Colonic mucosa (tissue), 4 donors: ENCODE results near the gene PRRT4. TPM values are rescaled to one million over a fixed set of nuclear protein-coding genes. Genes with fewer than 3 reads are reported as not detected.
A peak's percentile ranks its signal among the peaks of the same experiment; 100 is the strongest.

Experiments
- DNase-seq: peaks from one replicate; pipeline ENCODE4 v3.0.0-alpha.2; 2020
- H3K27ac ChIP-seq: fragments of 200-600 bp; one replicate; pipeline ENCODE4 v1.8.0; 2021
- H3K27me3 ChIP-seq: fragments of 200-600 bp; one replicate; pipeline ENCODE4 v1.8.0; 2021
- H3K36me3 ChIP-seq: fragments of 200-600 bp; one replicate; pipeline ENCODE4 v1.8.0; 2021
- H3K4me1 ChIP-seq: fragments of 200-600 bp; one replicate; pipeline ENCODE4 v1.8.0; 2021; ENCODE audit warnings: mild to moderate bottlenecking
- H3K4me3 ChIP-seq: fragments of 200-600 bp; one replicate; pipeline ENCODE4 v1.8.0; 2021
- H3K9ac ChIP-seq, 2 donors: one replicate each; pipeline ENCODE4 v1.7.0; 2013; ENCODE audit warnings: control low read depth in 2 of 2, low read depth in 2 of 2, low read length in 2 of 2
- H3K9me3 ChIP-seq: fragments of 200-600 bp; one replicate; pipeline ENCODE4 v1.8.0; 2021
- CTCF ChIP-seq: fragments of 200-600 bp; IDR thresholded peaks from one replicate; pipeline ENCODE4 v1.8.0; 2022; ENCODE audit warnings: antibody characterized with exemption, mild to moderate bottlenecking
- intact Hi-C: fragments of 100-400 bp; cut with DNase I; formaldehyde crosslinking; loops from one replicate; pipeline ENCODE4 v1.14.1; 2022
- total RNA-seq, 2 donors: library from RNA; stranded (reverse); fragmentation: NEBNext Ultra II Directional in 1 of 2; extraction: Animal tissue kit (Norgen Biotek cat#: 25700) in 1 of 2; gene quantifications; one replicate each; pipeline ENCODE4 v1.2.1, GENCODE V29; 2021
- donor health status: healthy.
- donor health status: DM: no; HTN: no; CAD: no.
- donor health status: DM: no; HTN: no; CAD: no.

PRRT4 gene
- total RNA-seq, 2 donors from 2014 or later = 0.24 TPM; not detected in 1

DNA sequence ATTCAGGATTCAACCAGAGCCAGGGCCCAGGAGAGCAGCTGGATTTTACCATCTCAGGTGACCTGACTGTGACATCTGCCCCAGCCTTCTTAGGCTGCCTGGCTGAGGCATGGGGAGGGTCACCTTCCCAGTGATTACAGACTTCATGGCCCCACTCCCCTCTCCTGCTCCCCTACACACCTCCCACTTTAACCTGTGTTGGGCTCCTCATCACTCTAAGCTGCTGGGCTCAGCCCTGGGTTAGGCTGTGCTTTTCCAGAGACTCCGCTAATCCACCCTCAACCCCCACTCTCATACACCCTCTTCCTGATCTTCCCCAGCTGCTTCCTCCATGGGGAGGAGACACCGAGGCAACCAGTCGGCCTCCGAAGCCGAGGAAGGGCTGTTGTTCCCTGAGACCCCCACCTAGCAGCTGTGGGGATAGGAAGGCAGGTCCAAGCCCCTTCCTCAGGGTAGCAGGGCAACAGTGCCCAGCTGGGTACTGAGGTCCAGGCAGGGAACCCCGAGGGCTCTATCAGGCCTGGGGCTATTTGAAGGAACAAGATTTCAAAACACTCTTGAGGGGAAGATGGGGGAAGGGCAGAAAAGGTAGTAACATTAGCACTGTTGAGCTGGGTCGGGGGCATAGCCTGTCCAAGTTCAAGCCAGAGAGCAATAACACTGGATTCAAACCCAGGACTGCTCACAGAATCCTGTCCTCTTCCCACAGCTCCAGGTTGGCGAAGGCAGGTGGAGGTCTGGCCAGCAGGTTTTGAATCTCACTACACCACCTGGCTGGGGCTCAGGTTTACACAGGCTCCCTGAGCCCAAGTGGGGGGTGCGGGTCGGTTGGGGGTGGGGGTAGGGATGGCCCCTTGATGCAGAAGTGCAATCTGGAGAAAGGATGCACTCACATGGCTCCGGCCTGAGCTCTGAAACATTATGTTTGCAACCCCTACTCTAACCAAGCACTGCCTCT is 46.5 kb upstream of the PRRT4 start:
- no peak for TF ChIP-seq CTCF
- Histone ChIP-seq H3K9me3 (no peaks in the 10 kb centered on the region), H3K27ac (peak overlapping the region; percentile 84)

GRCh38 chr7:128407233-128407589 is 45.7 kb upstream of the PRRT4 start:
- no peak for TF ChIP-seq CTCF
- Histone ChIP-seq H3K4me1 (peaks cover 11% of the 10 kb centered on the region), H3K9ac (peak overlapping the region in 1 of 2 donors; percentile 24), H3K36me3 (no peaks in the 10 kb centered on the region), H3K9me3 (no peaks in the 10 kb centered on the region), H3K27me3 (no peaks in the 10 kb centered on the region), H3K4me3 (no peak overlapping the region), H3K27ac (no peak overlapping the region)
- intact Hi-C loops = no loop called here
- no peak for DNase-seq

More for the DNA sequence above, 46.5 kb upstream of the PRRT4 start:
- Histone ChIP-seq H3K36me3 (no peaks in the 10 kb centered on the region), H3K4me3 (peak overlapping the region; percentile 61), H3K9ac (peak overlapping the region in 1 of 2 donors; percentile 24), H3K4me1 (peaks cover 11% of the 10 kb centered on the region), H3K27me3 (no peaks in the 10 kb centered on the region)
- DNase-seq = peak; percentile 30
- intact Hi-C loops = no loop called here

DNA sequence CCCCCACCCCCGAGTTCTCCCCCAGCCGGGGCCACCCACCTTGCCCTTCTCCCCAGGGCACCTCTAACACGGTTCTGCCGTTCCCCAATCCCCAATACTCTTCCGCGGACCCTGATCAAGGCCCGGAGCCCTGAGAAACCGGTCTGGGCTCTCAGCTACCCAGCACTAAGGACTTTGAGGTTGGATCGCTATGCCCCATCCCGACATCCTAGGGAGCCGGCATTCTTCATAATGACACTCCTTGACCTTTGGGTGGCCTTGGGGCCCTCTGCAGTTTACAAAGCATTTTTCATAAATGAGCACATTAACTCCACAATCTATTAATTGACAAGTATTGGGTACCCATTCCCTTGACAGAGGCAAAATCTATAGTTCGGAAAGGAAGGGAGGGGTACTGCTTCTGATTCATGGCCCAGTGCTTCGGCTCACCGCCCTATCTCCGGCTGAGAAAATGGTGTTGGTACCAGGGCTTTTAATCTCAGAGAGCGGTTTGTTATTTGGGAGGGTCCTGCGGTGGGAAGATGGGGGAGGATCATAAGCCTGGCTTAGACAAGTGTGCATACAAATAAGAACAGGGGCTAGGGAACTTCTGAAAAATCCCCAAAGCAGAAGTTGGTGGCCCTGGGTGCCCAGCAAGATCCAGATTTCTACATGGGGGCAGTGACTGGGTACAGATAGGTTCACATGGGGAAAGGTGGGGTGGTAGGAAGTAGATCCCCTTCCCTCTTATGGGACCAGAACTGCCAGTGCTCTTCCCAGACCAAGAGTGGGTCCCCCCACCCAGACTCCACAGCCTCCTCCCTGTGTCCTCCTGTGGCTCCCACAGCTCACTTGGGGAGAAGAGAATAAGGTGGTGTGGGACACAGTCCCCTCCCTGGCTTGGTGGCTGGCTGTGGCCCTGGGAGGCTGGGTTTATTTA is 45.1 kb upstream of the PRRT4 start:
- Histone ChIP-seq H3K9ac (peak overlapping the region; percentile 21 to 24), H3K27me3 (no peaks in the 10 kb centered on the region), H3K27ac (no peak overlapping the region), H3K9me3 (no peaks in the 10 kb centered on the region), H3K4me3 (no peak overlapping the region), H3K4me1 (peaks cover 11% of the 10 kb centered on the region), H3K36me3 (no peaks in the 10 kb centered on the region)
- DNase-seq = peak; percentile 45
- intact Hi-C loops = no loop called here
- no peak for TF ChIP-seq CTCF

DNA sequence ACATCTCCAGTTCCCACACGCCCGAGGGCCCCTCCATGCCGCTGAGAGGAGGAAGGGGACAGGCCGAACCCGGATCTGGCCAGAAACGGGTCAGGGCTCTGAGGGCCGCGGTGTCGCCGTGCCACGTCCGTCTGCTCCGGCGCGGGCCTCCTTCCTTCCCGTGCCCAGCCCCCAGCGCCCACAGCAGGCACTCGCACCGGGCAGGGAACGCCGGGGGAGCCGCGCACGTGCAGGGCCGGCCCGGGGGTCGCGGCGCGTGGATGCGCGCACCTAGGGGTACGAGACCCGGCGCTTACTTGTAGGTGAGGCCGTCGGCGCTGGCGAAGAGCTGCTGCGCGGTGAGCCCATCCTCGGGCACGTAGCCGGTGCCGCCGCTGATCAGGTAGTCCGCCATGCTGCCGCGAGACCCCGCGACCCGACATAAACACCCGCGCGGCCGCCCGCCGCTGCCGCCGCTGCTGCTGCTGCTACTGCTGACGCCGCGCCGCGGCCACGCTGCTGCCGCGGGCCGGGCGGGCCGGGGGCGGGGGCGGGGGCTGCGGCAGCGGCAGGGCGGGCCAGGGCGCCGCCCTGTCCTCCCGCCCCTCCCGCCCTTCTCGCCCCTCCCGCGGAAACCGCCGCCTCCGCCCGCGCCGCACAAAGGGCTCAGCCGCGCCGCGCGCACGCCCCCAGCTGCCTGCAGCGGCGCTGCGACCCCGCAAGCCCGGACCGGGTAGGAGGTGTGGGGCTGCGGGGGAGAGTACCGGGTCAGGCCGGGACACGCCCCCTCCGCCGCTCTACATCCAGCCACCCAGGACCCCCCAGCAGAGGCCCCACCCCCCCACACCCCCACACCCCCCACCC is 44.2 kb upstream of the PRRT4 start:
- H3K27ac ChIP-seq = no peak overlapping the region
- intact Hi-C loops = loop anchor here (2.0 kb wide), 1 partner anchor 51 kb away; no protein-coding TSS in a partner anchor
- H3K9me3 ChIP-seq = no peaks in the 10 kb centered on the region
- H3K4me1 ChIP-seq = peaks cover 11% of the 10 kb centered on the region
- peak overlapping the region; percentile 80 for H3K4me3 ChIP-seq
- no peaks in the 10 kb centered on the region for H3K36me3 ChIP-seq
- no peak for TF ChIP-seq CTCF
- no peaks in the 10 kb centered on the region for H3K27me3 ChIP-seq
- peak; percentile 64 for DNase-seq
- peak overlapping the region; percentile 62 to 75 for H3K9ac ChIP-seq
